AG04449 (cell line): ENCODE data around the gene DUSP9.
A peak's percentile ranks its signal among the peaks of the same experiment; 100 is the strongest.

ENCODE experiments used
- CTCF ChIA-PET: fragments of 350-600 bp; formaldehyde crosslinking; extraction: SDS; loops from one replicate; lab custom pipeline; 2021; ENCODE audit warnings: antibody characterized with exemption; lab: Yijun Ruan, JAX
- POLR2A ChIA-PET: fragments of 400-600, 350-600 bp; formaldehyde crosslinking; extraction: SDS; loops from one replicate; lab custom pipeline; 2020; ENCODE audit warnings: antibody characterized with exemption, inconsistent platforms; lab: Yijun Ruan, JAX
- DNase-seq: peaks from one replicate; pipeline ENCODE4 v3.0.0-alpha.2; 2010; ENCODE audit warnings: low read depth, low spot score
- H3K4me3 ChIP-seq: 2 replicates; pipeline ENCODE4 v1.5.1; 2011; ENCODE audit warnings: low read depth, mild to moderate bottlenecking, control low read depth, low read length
- TF ChIP-seq, protein P1 (sequence below): IDR thresholded peaks from one replicate; pipeline ENCODE4 v1.5.1; 2011; ENCODE audit warnings: mild to moderate bottlenecking, moderate library complexity, low read length, control low read depth, inconsistent platforms; ENCODE audit not compliant: insufficient read depth; ENCODE audit errors: missing control alignments

DUSP9 gene

DNA sequence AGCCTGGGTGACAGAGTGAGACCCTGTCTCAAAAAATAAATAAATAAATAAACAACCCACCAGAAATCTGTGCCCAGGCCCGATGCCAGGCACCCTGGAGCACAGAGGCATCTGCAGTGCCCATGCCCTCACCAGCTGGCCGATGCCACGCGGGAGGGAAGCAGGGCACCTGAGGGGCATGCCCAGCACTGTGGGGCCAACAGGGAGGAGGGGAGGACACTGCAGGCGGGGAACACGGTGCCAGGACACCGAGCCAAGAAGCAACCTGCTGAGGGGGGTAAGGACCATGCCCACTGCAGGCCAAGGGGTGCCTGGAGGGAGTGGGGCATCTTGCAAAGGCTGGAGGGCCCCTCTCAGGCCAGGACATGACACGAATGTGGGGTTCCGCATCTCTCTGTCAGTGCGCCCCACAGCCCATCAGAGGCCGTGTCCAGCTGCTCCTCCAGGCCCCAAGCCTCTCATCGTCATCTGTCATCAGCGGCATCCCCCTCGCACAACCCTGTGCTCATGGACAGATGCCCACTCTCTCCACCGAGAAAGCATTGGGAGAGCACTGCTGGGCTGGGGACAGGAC is 13.3 kb upstream of the DUSP9 start:
- ChIA-PET CTCF (no interaction called here), POLR2A (no interaction called here)
- no peak overlapping the region for H3K4me3 ChIP-seq
- no peak for DNase-seq
- TF ChIP-seq, protein P1, sequence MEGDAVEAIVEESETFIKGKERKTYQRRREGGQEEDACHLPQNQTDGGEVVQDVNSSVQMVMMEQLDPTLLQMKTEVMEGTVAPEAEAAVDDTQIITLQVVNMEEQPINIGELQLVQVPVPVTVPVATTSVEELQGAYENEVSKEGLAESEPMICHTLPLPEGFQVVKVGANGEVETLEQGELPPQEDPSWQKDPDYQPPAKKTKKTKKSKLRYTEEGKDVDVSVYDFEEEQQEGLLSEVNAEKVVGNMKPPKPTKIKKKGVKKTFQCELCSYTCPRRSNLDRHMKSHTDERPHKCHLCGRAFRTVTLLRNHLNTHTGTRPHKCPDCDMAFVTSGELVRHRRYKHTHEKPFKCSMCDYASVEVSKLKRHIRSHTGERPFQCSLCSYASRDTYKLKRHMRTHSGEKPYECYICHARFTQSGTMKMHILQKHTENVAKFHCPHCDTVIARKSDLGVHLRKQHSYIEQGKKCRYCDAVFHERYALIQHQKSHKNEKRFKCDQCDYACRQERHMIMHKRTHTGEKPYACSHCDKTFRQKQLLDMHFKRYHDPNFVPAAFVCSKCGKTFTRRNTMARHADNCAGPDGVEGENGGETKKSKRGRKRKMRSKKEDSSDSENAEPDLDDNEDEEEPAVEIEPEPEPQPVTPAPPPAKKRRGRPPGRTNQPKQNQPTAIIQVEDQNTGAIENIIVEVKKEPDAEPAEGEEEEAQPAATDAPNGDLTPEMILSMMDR: no peak

DNA sequence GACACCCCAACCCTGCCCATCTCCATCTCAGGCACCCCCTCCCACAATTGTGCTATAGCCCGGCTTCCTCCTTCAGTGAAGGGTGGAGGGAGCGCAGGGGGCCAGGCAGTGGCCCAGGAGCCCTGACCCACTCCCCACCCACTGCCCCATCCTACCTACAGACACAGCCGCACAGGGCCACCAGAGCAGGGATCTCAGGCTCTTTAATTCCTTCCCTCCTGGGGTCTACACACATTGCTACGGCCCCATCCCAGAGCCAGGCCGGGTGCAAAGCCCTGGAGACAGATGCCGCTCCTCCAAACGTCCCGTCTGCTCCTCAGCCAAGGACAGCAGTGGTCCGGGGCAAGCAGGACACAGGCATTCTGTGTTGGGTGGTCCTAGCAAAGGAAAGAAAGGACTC is 12.8 kb upstream of the DUSP9 start:
- H3K4me3 ChIP-seq: no peak overlapping the region
- ChIA-PET POLR2A (no interaction called here), CTCF (no interaction called here)
- TF ChIP-seq, protein P1: no peak
- DNase-seq: no peak

DNA sequence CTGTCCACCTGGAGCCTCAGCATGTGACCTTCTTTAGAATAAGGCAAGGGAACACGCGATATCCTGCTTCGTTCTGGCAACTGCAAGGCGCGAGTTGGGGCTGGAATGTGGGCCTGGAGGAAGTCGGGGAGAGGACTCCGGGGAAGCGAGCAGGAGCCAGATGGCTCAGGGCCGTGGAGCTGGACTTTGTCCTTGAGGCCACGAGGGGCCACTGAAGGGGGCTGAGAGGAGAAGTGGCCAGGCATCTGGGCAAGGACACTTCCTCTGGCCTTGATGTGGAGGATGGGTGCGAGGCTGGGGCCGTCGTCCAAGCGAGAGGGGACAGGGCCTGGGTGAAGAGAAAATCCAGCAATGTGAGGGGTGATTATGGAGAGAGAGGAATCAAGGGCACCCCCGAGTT is 12.2 kb upstream of the DUSP9 start:
- no peak for DNase-seq
- no peak overlapping the region for H3K4me3 ChIP-seq
- ChIA-PET POLR2A (no interaction called here), CTCF (interaction anchor here (0.9 to 1.7 kb wide), 3 partner anchors 9 to 25 kb away, joined by 3 to 6 read pairs (median 4); no protein-coding TSS in a partner anchor)
- TF ChIP-seq, protein P1: no peak

DNA sequence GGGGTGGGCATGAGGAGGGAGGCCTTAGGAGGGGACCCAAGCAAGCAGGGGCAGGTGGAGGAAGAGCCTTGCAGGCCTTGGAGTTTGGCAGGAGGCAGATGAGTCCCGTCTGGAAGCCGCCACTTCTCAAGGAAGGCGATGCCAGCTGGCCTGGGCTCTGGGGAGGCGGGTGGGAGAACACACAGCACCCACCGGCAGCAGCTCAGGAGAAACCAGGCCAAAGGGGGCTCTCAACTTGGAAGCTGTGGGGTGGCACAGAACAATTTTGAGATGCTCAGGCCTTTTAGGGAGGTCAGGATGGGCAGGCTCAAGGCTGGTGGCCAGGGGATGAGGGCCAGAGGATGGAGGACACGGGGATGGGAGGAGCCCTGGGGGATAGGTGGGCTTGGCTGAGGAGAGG is 11.6 kb upstream of the DUSP9 start:
- ChIA-PET POLR2A (no interaction called here), CTCF (interaction anchor here (0.9 to 1.7 kb wide), 4 partner anchors 10 to 26 kb away, joined by 3 to 6 read pairs (median 4); no protein-coding TSS in a partner anchor)
- TF ChIP-seq, protein P1: no peak
- H3K4me3 ChIP-seq: no peak overlapping the region
- DNase-seq: no peak

DNA sequence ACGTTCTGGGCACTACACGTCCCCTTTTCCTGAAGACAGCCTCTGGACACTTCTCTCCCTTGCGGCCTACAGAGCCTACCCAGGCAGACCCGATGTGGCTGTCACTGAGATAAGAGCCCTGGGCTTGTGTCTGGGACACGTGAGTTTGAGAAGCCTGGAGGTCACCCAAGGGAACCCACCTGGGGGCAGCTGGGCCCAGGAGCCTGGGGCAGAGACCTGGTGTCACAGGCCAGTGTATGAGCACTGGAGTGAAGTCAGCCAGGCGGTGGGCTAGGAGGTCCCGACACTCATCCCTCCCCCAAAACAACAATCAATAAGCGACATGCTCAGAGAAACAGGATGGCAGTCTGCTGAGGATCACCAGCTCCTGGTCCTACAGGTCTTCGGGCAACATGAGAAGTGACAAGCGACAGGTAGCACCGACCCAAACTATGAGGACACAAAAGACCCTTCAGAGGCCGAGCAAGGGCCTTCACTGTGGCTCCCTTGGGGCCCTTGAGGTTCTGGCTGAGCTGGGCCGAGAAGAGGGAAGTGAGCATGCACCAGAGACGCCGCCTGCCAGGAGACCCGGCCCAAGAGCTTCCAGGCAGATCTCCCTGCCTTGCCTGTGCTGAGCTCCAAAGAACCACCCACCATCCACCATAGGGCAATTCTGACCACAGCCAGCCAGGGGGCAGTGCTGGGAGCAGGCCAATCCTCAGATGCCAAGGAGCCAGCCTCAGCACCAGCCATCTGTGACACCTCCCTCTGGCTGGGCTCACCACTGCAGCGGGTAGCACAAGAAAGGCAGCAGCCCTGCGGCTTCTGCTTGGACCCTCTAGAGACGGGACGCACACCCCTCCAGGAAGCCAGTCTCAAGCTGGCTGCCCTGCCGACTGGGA is 11.0 kb upstream of the DUSP9 start:
- no peak for DNase-seq
- ChIA-PET POLR2A (no interaction called here), CTCF (interaction anchor here (1.2 to 1.7 kb wide), 5 partner anchors 10 to 31 kb away, joined by 3 to 6 read pairs (median 4); no protein-coding TSS in a partner anchor)
- TF ChIP-seq, protein P1: peak; percentile 43
- H3K4me3 ChIP-seq: no peak overlapping the region

DNA sequence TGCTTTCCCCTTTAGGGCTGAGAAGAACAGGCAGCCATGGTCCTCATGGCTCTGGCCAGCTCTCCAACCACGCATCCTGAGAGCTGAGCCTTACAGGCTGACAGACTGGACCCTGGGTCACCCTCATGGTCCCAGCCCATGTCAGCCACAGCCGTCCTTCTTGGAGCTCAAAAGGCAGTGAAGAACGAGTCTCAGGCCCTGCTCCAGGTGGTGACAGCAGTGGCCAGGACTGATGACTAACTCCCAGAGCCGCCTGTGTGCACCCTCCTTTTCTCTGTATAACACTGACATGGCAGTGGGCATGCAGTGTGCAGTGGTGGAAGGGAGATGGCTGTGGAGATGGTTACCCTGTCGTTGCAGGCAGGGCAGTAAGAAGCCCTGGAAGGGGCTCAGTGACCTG is 10.3 kb upstream of the DUSP9 start:
- TF ChIP-seq, protein P1: no peak
- ChIA-PET POLR2A (no interaction called here), CTCF (interaction anchor here (1.2 to 1.7 kb wide), 4 partner anchors 10 to 31 kb away, joined by 3 to 4 read pairs (median 4); no protein-coding TSS in a partner anchor)
- DNase-seq: no peak
- no peak overlapping the region for H3K4me3 ChIP-seq
